MCF 10A (cell line): ENCODE measurements around the gene GMIP. TPM values are rescaled to one million over a fixed set of nuclear protein-coding genes. Genes with fewer than 3 reads are reported as not detected.

ENCODE experiments used
- BruUV-seq: library from RNA; stranded (reverse); fragments of 400-500 nt; replicated peaks from 2 replicates; lab custom pipeline; 2021; lab: Mats Ljungman, UMichigan
- CTCF ChIA-PET: fragments of 300-600 bp; sonication (Branson Sonifier 250); formaldehyde crosslinking; extraction: SDS; loops from one replicate; lab custom pipeline; 2021; ENCODE audit warnings: antibody characterized with exemption, inconsistent platforms; lab: Yijun Ruan, JAX
- POLR2A ChIA-PET: fragments of 300-600, 350-650 bp; sonication (Branson Sonifier 250); formaldehyde crosslinking; extraction: SDS; loops from one replicate; lab custom pipeline; 2020; ENCODE audit warnings: antibody characterized with exemption, inconsistent platforms; lab: Yijun Ruan, JAX
- DNase-seq: peaks from one replicate; pipeline ENCODE4 v3.0.0-alpha.2; 2018; ENCODE audit not compliant: unreplicated experiment
- H3K27ac Mint-ChIP-seq: one replicate; pipeline ENCODE4 v1.8.0; 2022; ENCODE audit warnings: mild to moderate bottlenecking, low read depth, mixed read lengths; ENCODE audit not compliant: unreplicated experiment
- H3K27me3 Mint-ChIP-seq: one replicate; pipeline ENCODE4 v1.8.0; 2022; ENCODE audit warnings: mixed read lengths; ENCODE audit not compliant: insufficient read depth, unreplicated experiment
- H3K36me3 Mint-ChIP-seq: one replicate; pipeline ENCODE4 v1.8.0; 2022; ENCODE audit warnings: mild to moderate bottlenecking, moderate library complexity, mixed read lengths; ENCODE audit not compliant: insufficient read depth, unreplicated experiment
- H3K4me1 Mint-ChIP-seq: one replicate; pipeline ENCODE4 v1.8.0; 2022; ENCODE audit warnings: mixed read lengths; ENCODE audit not compliant: insufficient read depth, unreplicated experiment
- H3K4me3 Mint-ChIP-seq: one replicate; pipeline ENCODE4 v1.8.0; 2022; ENCODE audit warnings: mild to moderate bottlenecking, moderate library complexity, mixed read lengths; ENCODE audit not compliant: unreplicated experiment
- H3K9me3 Mint-ChIP-seq: one replicate; pipeline ENCODE4 v1.8.0; 2022; ENCODE audit warnings: mixed read lengths; ENCODE audit not compliant: unreplicated experiment
- intact Hi-C: fragments of 100-400 bp; cut with micrococcal nuclease; formaldehyde crosslinking; loops from 2 replicates; pipeline ENCODE4 v1.14.1; 2022
- total RNA-seq: library from RNA; stranded (reverse); gene quantifications from 2 replicates; pipeline ENCODE4 v1.2.3, GENCODE V29; 2022
- TF ChIP-seq, protein P1 (sequence below): fragments of 200-600 bp; IDR thresholded peaks from one replicate; pipeline ENCODE4 v1.8.0; 2022; ENCODE audit warnings: antibody characterized with exemption, mild to moderate bottlenecking; ENCODE audit not compliant: unreplicated experiment

GMIP gene
- total RNA-seq, 1 experiment from 2014 or later = 10.1 TPM

GRCh38 chr19:19659646-19660245, 16.3 kb upstream of the GMIP start:
- ChIA-PET CTCF (interaction anchor here (1.0 to 2.1 kb wide), 3 partner anchors 16 to 127 kb away, joined by 3 to 10 read pairs (median 4); partner anchors contain the start of gene GMIP), POLR2A (interaction anchor here (1.3 kb wide), 1 partner anchor 116 kb away, joined by 5 read pairs; no protein-coding TSS in a partner anchor)
- no peak for DNase-seq
- peaks cover 16% of the 10 kb centered on the region for H3K4me1 Mint-ChIP-seq
- no peaks in the 10 kb centered on the region for H3K27me3 Mint-ChIP-seq
- H3K36me3 Mint-ChIP-seq = peaks cover 66% of the 10 kb centered on the region
- no TSS peak for BruUV-seq
- intact Hi-C loops = loop anchor here (10.0 kb wide), 1 partner anchor 205 kb away; the partner anchor contains the start of gene ZNF253
- H3K9me3 Mint-ChIP-seq = no peaks in the 10 kb centered on the region
- H3K4me3 Mint-ChIP-seq = no peak overlapping the region
- TF ChIP-seq, protein P1, sequence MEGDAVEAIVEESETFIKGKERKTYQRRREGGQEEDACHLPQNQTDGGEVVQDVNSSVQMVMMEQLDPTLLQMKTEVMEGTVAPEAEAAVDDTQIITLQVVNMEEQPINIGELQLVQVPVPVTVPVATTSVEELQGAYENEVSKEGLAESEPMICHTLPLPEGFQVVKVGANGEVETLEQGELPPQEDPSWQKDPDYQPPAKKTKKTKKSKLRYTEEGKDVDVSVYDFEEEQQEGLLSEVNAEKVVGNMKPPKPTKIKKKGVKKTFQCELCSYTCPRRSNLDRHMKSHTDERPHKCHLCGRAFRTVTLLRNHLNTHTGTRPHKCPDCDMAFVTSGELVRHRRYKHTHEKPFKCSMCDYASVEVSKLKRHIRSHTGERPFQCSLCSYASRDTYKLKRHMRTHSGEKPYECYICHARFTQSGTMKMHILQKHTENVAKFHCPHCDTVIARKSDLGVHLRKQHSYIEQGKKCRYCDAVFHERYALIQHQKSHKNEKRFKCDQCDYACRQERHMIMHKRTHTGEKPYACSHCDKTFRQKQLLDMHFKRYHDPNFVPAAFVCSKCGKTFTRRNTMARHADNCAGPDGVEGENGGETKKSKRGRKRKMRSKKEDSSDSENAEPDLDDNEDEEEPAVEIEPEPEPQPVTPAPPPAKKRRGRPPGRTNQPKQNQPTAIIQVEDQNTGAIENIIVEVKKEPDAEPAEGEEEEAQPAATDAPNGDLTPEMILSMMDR = no peak
- H3K27ac Mint-ChIP-seq = no peak overlapping the region

- no peak overlapping the region for H3K27ac Mint-ChIP-seq
- no peaks in the 10 kb centered on the region for H3K9me3 Mint-ChIP-seq
- no peak for DNase-seq
- ChIA-PET POLR2A (no interaction called here), CTCF (interaction anchor here (2.5 kb wide), 1 partner anchor 13 kb away, joined by 15 read pairs; the partner anchor contains the start of gene GMIP)
- peaks cover 14% of the 10 kb centered on the region for H3K4me1 Mint-ChIP-seq
- no peak overlapping the region for H3K4me3 Mint-ChIP-seq
- TF ChIP-seq, protein P1 = no peak
- H3K36me3 Mint-ChIP-seq = peaks cover 73% of the 10 kb centered on the region
- no TSS peak for BruUV-seq
- intact Hi-C loops = no loop called here
- no peaks in the 10 kb centered on the region for H3K27me3 Mint-ChIP-seq
Observed at GRCh38 chr19:19657397-19657783, 13.9 kb upstream of the GMIP start.

- peaks cover 7% of the 10 kb centered on the region for H3K4me1 Mint-ChIP-seq
- BruUV-seq = no TSS peak
- intact Hi-C loops = no loop called here
- ChIA-PET CTCF (interaction anchor here (2.5 kb wide), 1 partner anchor 13 kb away, joined by 15 read pairs; the partner anchor contains the start of gene GMIP), POLR2A (no interaction called here)
- H3K27ac Mint-ChIP-seq = no peak overlapping the region
- no peak for DNase-seq
- no peaks in the 10 kb centered on the region for H3K27me3 Mint-ChIP-seq
- no peak overlapping the region for H3K4me3 Mint-ChIP-seq
- no peaks in the 10 kb centered on the region for H3K9me3 Mint-ChIP-seq
- TF ChIP-seq, protein P1 = no peak
- peaks cover 80% of the 10 kb centered on the region for H3K36me3 Mint-ChIP-seq
Observed at GRCh38 chr19:19656451-19657396, 13.3 kb upstream of the GMIP start.
